WTC11 (cell line): Measurements from ENCODE around the gene PMP22. TPM values are rescaled to one million over a fixed set of nuclear protein-coding genes. Genes with fewer than 3 reads are reported as not detected.

Experiments
- ATAC-seq: fragments of 200-7000 bp; cut with Tn5 transposase; 2 replicates; pipeline ENCODE4 v1.10.0; 2021; ENCODE audit warnings: mild to moderate bottlenecking, moderate library complexity
- CTCF ChIA-PET: fragments of 300-600 bp; sonication (Branson Sonifier 250); formaldehyde crosslinking; loops from one replicate; lab custom pipeline; 2021; ENCODE audit warnings: antibody characterized with exemption; lab: Charles Lee
- POLR2A ChIA-PET: fragments of 350-600 bp; sonication (Branson Sonifier 250); formaldehyde crosslinking; loops from one replicate; lab custom pipeline; 2021; ENCODE audit warnings: antibody characterized with exemption; lab: Charles Lee
- DNase-seq: peaks from one replicate; pipeline ENCODE4 v3.0.0; 2021; ENCODE audit warnings: low spot score
- H3K27ac Mint-ChIP-seq: 2 replicates; pipeline ENCODE4 v1.8.0; 2021; ENCODE audit warnings: mixed read lengths
- H3K27me3 Mint-ChIP-seq: 2 replicates; pipeline ENCODE4 v1.8.0; 2021; ENCODE audit warnings: low read depth, mild to moderate bottlenecking, moderate library complexity, mixed read lengths
- H3K36me3 Mint-ChIP-seq: 2 replicates; pipeline ENCODE4 v1.8.0; 2021; ENCODE audit warnings: mixed read lengths
- H3K4me1 Mint-ChIP-seq: 2 replicates; pipeline ENCODE4 v1.8.0; 2022; ENCODE audit warnings: mixed read lengths
- H3K4me3 Mint-ChIP-seq: 2 replicates; pipeline ENCODE4 v1.8.0; 2021; ENCODE audit warnings: mild to moderate bottlenecking, moderate library complexity, mixed read lengths
- H3K9me3 Mint-ChIP-seq: 2 replicates; pipeline ENCODE4 v1.8.0; 2021; ENCODE audit warnings: mixed read lengths
- ELF4 ChIP-seq: sonication (generic); formaldehyde crosslinking; IDR thresholded peaks from 2 replicates; pipeline ENCODE4 v1.8.1; 2022; ENCODE audit warnings: low read depth, mild to moderate bottlenecking, moderate library complexity, missing genetic modification reagents
- FOXK1 ChIP-seq: sonication (generic); formaldehyde crosslinking; IDR thresholded peaks from 2 replicates; pipeline ENCODE4 v1.8.0; 2022; ENCODE audit warnings: mild to moderate bottlenecking, moderate library complexity, missing genetic modification reagents
- GABPB1 ChIP-seq: sonication (generic); formaldehyde crosslinking; IDR thresholded peaks from 2 replicates; pipeline ENCODE4 v1.8.1; 2023; ENCODE audit warnings: mild to moderate bottlenecking, missing genetic modification reagents
- HMGXB4 ChIP-seq: sonication (generic); formaldehyde crosslinking; IDR thresholded peaks from 2 replicates; pipeline ENCODE4 v1.8.1; 2023; ENCODE audit warnings: mild to moderate bottlenecking, moderate library complexity, missing genetic modification reagents
- PRRX2 ChIP-seq: fragments of 250-450 bp; sonication (Bioruptor Pico); IDR thresholded peaks from 2 replicates; pipeline ENCODE4 v1.8.0; 2021; ENCODE audit warnings: mild to moderate bottlenecking
- SOX15 ChIP-seq: fragments of 250-450 bp; sonication (Bioruptor Pico); IDR thresholded peaks from 2 replicates; pipeline ENCODE4 v1.9.0; 2021; ENCODE audit warnings: mild to moderate bottlenecking
- TCF7 ChIP-seq: sonication (generic); formaldehyde crosslinking; IDR thresholded peaks from 2 replicates; pipeline ENCODE4 v1.8.0; 2022; ENCODE audit warnings: mild to moderate bottlenecking, low read depth, missing genetic modification reagents, moderate library complexity
- TEAD4 ChIP-seq: sonication (generic); formaldehyde crosslinking; IDR thresholded peaks from 2 replicates; pipeline ENCODE4 v1.8.0; 2022; ENCODE audit warnings: mild to moderate bottlenecking, missing genetic modification reagents
- ZNF263 ChIP-seq: sonication (generic); formaldehyde crosslinking; IDR thresholded peaks from 2 replicates; pipeline ENCODE4 v1.8.1; 2022; ENCODE audit warnings: low read depth, mild to moderate bottlenecking, moderate library complexity, missing genetic modification reagents
- ZNF281 ChIP-seq: sonication (generic); formaldehyde crosslinking; IDR thresholded peaks from 2 replicates; pipeline ENCODE4 v1.8.0; 2023; ENCODE audit warnings: mild to moderate bottlenecking, missing genetic modification reagents
- ZNF416 ChIP-seq: fragments of 250-450 bp; sonication (Bioruptor Pico); IDR thresholded peaks from 2 replicates; pipeline ENCODE4 v1.9.0; 2021; ENCODE audit warnings: mild to moderate bottlenecking, inconsistent platforms
- total RNA-seq: library from RNA; stranded (reverse); gene quantifications from 3 replicates; pipeline ENCODE4 v1.2.3, GENCODE V29; 2021
- TF ChIP-seq, protein P1 (sequence below): sonication (generic); formaldehyde crosslinking; IDR thresholded peaks from 2 replicates; pipeline ENCODE4 v1.8.1; 2022; ENCODE audit warnings: mild to moderate bottlenecking, moderate library complexity, missing genetic modification reagents
- TF ChIP-seq, protein P2 (sequence below): sonication (generic); formaldehyde crosslinking; IDR thresholded peaks from 2 replicates; pipeline ENCODE4 v1.8.1; 2022; ENCODE audit warnings: missing genetic modification reagents, borderline replicate concordance
- TF ChIP-seq, protein P3 (sequence below): fragments of 250-450 bp; sonication (Bioruptor Pico); conservative IDR thresholded peaks from 2 replicates; pipeline ENCODE4 v1.9.0; 2021; ENCODE audit warnings: mild to moderate bottlenecking
- TF ChIP-seq, protein P4 (sequence below): sonication (generic); formaldehyde crosslinking; IDR thresholded peaks from 2 replicates; pipeline ENCODE4 v1.8.1; 2023; ENCODE audit warnings: mild to moderate bottlenecking, missing genetic modification reagents, moderate library complexity

PMP22 gene
- total RNA-seq, 1 experiment from 2014 or later, result 3.0 TPM

DNA sequence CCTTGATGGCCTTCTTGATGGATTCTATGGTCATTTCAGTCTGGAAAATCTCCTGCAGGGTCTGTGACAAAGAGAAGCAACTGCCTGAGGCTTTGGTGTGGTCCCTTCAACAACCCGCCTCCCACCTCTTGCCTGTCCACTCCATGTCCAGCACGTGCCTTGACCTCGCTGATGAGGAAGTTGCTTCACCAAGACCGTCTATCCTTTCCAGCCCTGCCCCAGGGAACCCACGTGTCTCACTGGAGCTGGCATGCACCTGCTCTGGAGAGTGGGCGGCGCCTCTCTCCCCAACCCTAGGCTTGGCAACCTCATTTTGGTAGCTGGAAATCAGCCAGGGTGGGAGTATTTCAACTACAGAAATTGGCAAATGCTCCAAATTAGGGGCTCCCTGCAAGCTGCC lies 43.6 kb upstream of the PMP22 start:
- H3K9me3 Mint-ChIP-seq, result no peaks in the 10 kb centered on the region
- no peak for ATAC-seq

More for the DNA sequence above, 43.6 kb upstream of the PMP22 start:
- Mint-ChIP-seq H3K4me1 (peaks cover 2% of the 10 kb centered on the region; the same call in 1 of the 2 replicates), H3K4me3 (no peak overlapping the region), H3K27ac (no peak overlapping the region), H3K27me3 (no peaks in the 10 kb centered on the region), H3K36me3 (no peaks in the 10 kb centered on the region)
- DNase-seq, result no peak
- TF ChIP-seq, protein P1, sequence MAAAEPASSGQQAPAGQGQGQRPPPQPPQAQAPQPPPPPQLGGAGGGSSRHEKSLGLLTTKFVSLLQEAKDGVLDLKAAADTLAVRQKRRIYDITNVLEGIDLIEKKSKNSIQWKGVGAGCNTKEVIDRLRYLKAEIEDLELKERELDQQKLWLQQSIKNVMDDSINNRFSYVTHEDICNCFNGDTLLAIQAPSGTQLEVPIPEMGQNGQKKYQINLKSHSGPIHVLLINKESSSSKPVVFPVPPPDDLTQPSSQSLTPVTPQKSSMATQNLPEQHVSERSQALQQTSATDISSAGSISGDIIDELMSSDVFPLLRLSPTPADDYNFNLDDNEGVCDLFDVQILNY (CRISPR knock-in tag), result no peak
- TF ChIP-seq TEAD4 (CRISPR knock-in tag) (no peak), ELF4 (CRISPR knock-in tag) (no peak), HMGXB4 (no peak), SOX15 (CRISPR knock-in tag) (no peak), FOXK1 (CRISPR knock-in tag) (no peak), TCF7 (CRISPR knock-in tag) (no peak), ZNF416 (CRISPR knock-in tag) (no peak), GABPB1 (CRISPR knock-in tag) (no peak), PRRX2 (no peak), ZNF263 (CRISPR knock-in tag) (no peak), ZNF281 (CRISPR knock-in tag) (no peak)
- TF ChIP-seq, protein P2, sequence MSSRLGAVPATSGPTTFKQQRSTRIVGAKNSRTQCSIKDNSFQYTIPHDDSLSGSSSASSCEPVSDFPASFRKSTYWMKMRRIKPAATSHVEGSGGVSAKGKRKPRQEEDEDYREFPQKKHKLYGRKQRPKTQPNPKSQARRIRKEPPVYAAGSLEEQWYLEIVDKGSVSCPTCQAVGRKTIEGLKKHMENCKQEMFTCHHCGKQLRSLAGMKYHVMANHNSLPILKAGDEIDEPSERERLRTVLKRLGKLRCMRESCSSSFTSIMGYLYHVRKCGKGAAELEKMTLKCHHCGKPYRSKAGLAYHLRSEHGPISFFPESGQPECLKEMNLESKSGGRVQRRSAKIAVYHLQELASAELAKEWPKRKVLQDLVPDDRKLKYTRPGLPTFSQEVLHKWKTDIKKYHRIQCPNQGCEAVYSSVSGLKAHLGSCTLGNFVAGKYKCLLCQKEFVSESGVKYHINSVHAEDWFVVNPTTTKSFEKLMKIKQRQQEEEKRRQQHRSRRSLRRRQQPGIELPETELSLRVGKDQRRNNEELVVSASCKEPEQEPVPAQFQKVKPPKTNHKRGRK (CRISPR knock-in tag), result no peak
- TF ChIP-seq, protein P3, sequence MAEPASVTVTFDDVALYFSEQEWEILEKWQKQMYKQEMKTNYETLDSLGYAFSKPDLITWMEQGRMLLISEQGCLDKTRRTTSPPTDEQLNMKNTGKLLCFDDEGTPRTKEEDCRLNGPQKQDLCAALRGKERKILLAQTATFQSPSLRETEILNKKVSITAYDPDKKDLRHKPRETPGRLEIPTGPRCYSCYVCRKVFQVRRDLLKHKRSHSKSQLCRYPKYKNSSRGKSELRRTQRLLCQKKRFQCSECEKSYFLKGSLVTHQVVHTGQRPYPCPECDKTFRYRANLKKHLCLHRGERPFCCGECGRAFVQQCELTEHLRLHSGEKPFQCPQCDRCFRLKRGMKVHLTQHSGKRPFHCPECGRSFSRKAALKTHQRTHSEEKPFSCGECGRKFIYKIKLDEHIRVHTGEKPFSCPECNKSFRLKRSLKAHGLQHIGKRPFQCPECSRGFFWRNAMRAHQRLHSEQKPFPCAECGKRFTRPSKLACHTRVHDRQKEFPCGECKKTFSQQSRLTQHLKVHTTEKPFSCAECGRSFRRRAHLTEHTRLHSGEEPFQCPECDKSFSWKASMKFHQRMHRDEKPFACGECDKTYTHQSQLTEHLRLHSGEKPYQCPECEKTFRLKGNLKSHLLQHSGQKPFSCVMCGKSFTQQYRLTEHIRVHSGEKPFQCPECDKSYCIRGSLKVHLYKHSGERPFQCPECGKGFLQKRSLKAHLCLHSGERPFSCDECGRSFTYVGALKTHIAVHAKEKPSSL, result no peak
- TF ChIP-seq, protein P4, sequence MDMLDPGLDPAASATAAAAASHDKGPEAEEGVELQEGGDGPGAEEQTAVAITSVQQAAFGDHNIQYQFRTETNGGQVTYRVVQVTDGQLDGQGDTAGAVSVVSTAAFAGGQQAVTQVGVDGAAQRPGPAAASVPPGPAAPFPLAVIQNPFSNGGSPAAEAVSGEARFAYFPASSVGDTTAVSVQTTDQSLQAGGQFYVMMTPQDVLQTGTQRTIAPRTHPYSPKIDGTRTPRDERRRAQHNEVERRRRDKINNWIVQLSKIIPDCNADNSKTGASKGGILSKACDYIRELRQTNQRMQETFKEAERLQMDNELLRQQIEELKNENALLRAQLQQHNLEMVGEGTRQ (CRISPR knock-in tag), result no peak
- CTCF ChIA-PET, result no interaction called here
- POLR2A ChIA-PET, result no interaction called here
